Hepatocyte (in vitro differentiated cells): Measurements from ENCODE around the gene ATP10D.

Experiments used
- EZH2 ChIP-seq: fragments of 200-600 bp; sonication (generic); IDR thresholded peaks from 2 replicates; pipeline ENCODE4 v1.6.1; 2016; ENCODE audit warnings: antibody characterized with exemption, mild to moderate bottlenecking, borderline replicate concordance
- EZH2phosphoT487 ChIP-seq: fragments of 200-600 bp; sonication (generic); IDR thresholded peaks from one replicate; pipeline ENCODE4 v1.6.1; 2018; ENCODE audit warnings: antibody characterized with exemption, mild to moderate bottlenecking, low read depth, moderate library complexity; ENCODE audit not compliant: unreplicated experiment, severe bottlenecking
- TF ChIP-seq, protein P1 (sequence below): fragments of 200-600 bp; sonication (generic); IDR thresholded peaks from 2 replicates; pipeline ENCODE4 v1.5.1; 2016; ENCODE audit warnings: antibody characterized with exemption, mild to moderate bottlenecking; ENCODE audit not compliant: poor library complexity

DNA sequence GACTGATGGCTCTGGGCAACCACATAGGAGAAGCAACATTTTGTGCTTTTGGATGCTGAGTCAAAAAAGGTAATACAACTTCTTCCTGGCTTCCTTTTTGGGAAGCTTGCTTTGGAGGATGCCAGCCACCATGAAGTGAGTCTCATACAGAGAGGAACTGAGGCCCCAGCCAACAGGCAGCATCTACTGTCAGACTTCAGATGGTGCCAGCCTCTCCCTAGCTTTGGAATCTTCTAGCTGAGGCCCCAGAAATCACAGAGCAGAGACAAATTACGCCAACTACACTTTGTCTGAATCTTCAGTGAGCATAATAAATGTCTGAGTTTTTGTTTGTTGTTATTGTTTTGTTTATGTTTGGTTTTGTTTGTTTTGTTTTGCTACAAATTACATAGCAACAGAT lies 136.1 kb downstream of the ATP10D start:
- TF ChIP-seq, protein P1, sequence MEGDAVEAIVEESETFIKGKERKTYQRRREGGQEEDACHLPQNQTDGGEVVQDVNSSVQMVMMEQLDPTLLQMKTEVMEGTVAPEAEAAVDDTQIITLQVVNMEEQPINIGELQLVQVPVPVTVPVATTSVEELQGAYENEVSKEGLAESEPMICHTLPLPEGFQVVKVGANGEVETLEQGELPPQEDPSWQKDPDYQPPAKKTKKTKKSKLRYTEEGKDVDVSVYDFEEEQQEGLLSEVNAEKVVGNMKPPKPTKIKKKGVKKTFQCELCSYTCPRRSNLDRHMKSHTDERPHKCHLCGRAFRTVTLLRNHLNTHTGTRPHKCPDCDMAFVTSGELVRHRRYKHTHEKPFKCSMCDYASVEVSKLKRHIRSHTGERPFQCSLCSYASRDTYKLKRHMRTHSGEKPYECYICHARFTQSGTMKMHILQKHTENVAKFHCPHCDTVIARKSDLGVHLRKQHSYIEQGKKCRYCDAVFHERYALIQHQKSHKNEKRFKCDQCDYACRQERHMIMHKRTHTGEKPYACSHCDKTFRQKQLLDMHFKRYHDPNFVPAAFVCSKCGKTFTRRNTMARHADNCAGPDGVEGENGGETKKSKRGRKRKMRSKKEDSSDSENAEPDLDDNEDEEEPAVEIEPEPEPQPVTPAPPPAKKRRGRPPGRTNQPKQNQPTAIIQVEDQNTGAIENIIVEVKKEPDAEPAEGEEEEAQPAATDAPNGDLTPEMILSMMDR: no peak
- no peak for TF ChIP-seq EZH2
- no peak for TF ChIP-seq EZH2phosphoT487
